HEK293T (cell line): ENCODE measurements around the gene FRMD5.

Experiments
- CTCF ChIA-PET: fragments of 350-600 bp; formaldehyde crosslinking; extraction: SDS; loops from one replicate; lab custom pipeline; 2021; ENCODE audit warnings: antibody characterized with exemption, inconsistent platforms; lab: Yijun Ruan, JAX
- POLR2A ChIA-PET: fragments of 350-600 bp; formaldehyde crosslinking; extraction: SDS; loops from one replicate; lab custom pipeline; 2020; ENCODE audit warnings: antibody characterized with exemption, inconsistent platforms; lab: Yijun Ruan, JAX
- DNase-seq: peaks from one replicate; pipeline ENCODE4 v3.0.0; 2012; ENCODE audit warnings: mixed read lengths; ENCODE audit errors: extremely low spot score
- ARNT ChIP-seq: fragments of 450-650 bp; IDR thresholded peaks from 2 replicates; pipeline ENCODE4 v1.6.1; 2017; ENCODE audit warnings: mild to moderate bottlenecking
- BHLHE40 ChIP-seq: fragments of 450-650 bp; IDR thresholded peaks from 2 replicates; pipeline ENCODE4 v1.6.1; 2016; ENCODE audit warnings: mild to moderate bottlenecking, moderate library complexity, borderline replicate concordance
- CTBP1 ChIP-seq: fragments of 450-650 bp; IDR thresholded peaks from 2 replicates; pipeline ENCODE4 v1.6.1; 2016; ENCODE audit warnings: borderline replicate concordance
- ELF4 ChIP-seq: fragments of 450-650 bp; IDR thresholded peaks from 2 replicates; pipeline ENCODE4 v1.6.1; 2017; ENCODE audit warnings: antibody characterized with exemption
- FOXA1 ChIP-seq: fragments of 450-650 bp; IDR thresholded peaks from 2 replicates; pipeline ENCODE4 v1.6.1; 2016; ENCODE audit warnings: mild to moderate bottlenecking
- FOXK2 ChIP-seq: fragments of 450-650 bp; IDR thresholded peaks from 2 replicates; pipeline ENCODE4 v1.6.1; 2016; ENCODE audit warnings: mild to moderate bottlenecking
- FOXM1 ChIP-seq: fragments of 450-650 bp; IDR thresholded peaks from 2 replicates; pipeline ENCODE4 v1.6.1; 2017; ENCODE audit warnings: mild to moderate bottlenecking, borderline replicate concordance
- HDGF ChIP-seq: fragments of 450-650 bp; IDR thresholded peaks from 2 replicates; pipeline ENCODE4 v1.6.1; 2017; ENCODE audit warnings: antibody characterized with exemption, borderline replicate concordance
- L3MBTL2 ChIP-seq: fragments of 450-650 bp; conservative IDR thresholded peaks from 2 replicates; pipeline ENCODE4 v1.6.1; 2016; ENCODE audit warnings: mild to moderate bottlenecking
- LEF1 ChIP-seq: fragments of 450-650 bp; IDR thresholded peaks from 2 replicates; pipeline ENCODE4 v1.6.1; 2017; ENCODE audit warnings: mild to moderate bottlenecking, borderline replicate concordance
- NFRKB ChIP-seq: fragments of 450-650 bp; IDR thresholded peaks from 2 replicates; pipeline ENCODE4 v1.6.1; 2016; ENCODE audit warnings: mild to moderate bottlenecking, moderate library complexity
- SP1 ChIP-seq: fragments of 450-650 bp; IDR thresholded peaks from 2 replicates; pipeline ENCODE4 v1.6.1; 2017
- SUZ12 ChIP-seq: fragments of 450-650 bp; IDR thresholded peaks from 2 replicates; pipeline ENCODE4 v1.6.1; 2016; ENCODE audit warnings: mild to moderate bottlenecking
- TARDBP ChIP-seq: fragments of 450-650 bp; IDR thresholded peaks from 2 replicates; pipeline ENCODE4 v1.6.1; 2016
- ZNF384 ChIP-seq: fragments of 450-650 bp; IDR thresholded peaks from 2 replicates; pipeline ENCODE4 v1.6.1; 2016
- TF ChIP-seq, protein P1 (sequence below): fragments of 450-650 bp; IDR thresholded peaks from 2 replicates; pipeline ENCODE4 v1.6.1; 2016

The FRMD5 gene

DNA sequence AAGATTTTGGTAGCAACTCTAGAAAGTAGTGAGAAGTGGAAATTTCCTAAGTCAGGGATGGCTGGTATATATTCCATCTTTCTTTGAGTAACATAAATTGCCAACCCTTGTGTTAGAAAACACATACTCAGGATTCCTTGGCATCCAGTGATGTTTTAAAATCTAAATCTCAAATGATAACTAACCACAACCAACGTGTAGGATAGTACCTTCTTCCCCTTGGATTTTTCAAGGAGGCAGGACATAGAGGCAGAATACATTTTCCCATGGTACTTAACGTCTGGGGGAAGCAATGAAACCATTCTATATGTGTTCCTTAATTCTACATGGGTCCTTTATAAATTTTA lies 274.8 kb downstream of the FRMD5 start:
- ChIA-PET POLR2A (interaction anchor here (1.0 kb wide), 1 partner anchor 9 kb away, joined by 3 read pairs; no protein-coding TSS in a partner anchor), CTCF (no interaction called here)
- no peak for TF ChIP-seq CTBP1
- TF ChIP-seq L3MBTL2 = no peak
- no peak for TF ChIP-seq SP1
- no peak for TF ChIP-seq ARNT
- TF ChIP-seq, protein P1, sequence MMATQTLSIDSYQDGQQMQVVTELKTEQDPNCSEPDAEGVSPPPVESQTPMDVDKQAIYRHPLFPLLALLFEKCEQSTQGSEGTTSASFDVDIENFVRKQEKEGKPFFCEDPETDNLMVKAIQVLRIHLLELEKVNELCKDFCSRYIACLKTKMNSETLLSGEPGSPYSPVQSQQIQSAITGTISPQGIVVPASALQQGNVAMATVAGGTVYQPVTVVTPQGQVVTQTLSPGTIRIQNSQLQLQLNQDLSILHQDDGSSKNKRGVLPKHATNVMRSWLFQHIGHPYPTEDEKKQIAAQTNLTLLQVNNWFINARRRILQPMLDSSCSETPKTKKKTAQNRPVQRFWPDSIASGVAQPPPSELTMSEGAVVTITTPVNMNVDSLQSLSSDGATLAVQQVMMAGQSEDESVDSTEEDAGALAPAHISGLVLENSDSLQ = no peak
- TF ChIP-seq ELF4 = no peak
- no peak for TF ChIP-seq FOXM1
- TF ChIP-seq LEF1 = no peak
- no peak for TF ChIP-seq ZNF384
- no peak for TF ChIP-seq BHLHE40
- DNase-seq = no peak

- CTCF ChIA-PET = no interaction called here
Observed at GRCh38 chr15:43919540-43920253, 275.4 kb downstream of the FRMD5 start.

DNA sequence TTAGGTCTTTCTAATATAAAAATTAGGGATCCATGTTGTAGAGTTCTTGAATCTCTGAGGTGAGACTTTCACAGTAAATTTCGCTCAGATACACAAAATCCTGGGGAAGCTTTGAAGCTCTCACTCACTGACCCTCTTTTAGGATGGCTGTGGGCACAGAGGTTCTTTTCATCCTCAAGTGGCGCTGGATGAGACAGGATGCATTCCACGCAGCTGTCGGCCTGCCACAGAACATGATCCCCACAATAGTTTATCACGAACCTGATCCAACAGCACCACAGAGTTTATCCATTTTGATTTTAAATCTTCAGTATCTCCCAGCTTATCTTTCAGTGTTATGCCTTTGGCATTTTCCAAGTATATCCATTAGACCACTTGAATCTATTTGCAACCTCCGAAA lies 276.4 kb downstream of the FRMD5 start:
- no peak for DNase-seq
- CTCF ChIA-PET = interaction anchor here (0.6 kb wide), 1 partner anchor 384 kb away, joined by 3 read pairs; no protein-coding TSS in a partner anchor
- POLR2A ChIA-PET = no interaction called here
- TF ChIP-seq FOXK2 = no peak
- no peak for TF ChIP-seq LEF1
- TF ChIP-seq SP1 = no peak
- TF ChIP-seq HDGF = no peak
- TF ChIP-seq L3MBTL2 = no peak
- no peak for TF ChIP-seq FOXM1
- no peak for TF ChIP-seq SUZ12
- no peak for TF ChIP-seq CTBP1
- TF ChIP-seq FOXA1 = no peak
- no peak for TF ChIP-seq NFRKB
- TF ChIP-seq ELF4 = no peak
- TF ChIP-seq ZNF384 = no peak
- TF ChIP-seq, protein P1 = no peak
- TF ChIP-seq TARDBP = no peak
- no peak for TF ChIP-seq BHLHE40
- no peak for TF ChIP-seq ARNT

More at GRCh38 chr15:43919540-43920253, 275.4 kb downstream of the FRMD5 start:
- POLR2A ChIA-PET = interaction anchor here (1.0 kb wide), 1 partner anchor 9 kb away, joined by 3 read pairs; no protein-coding TSS in a partner anchor
- no peak for TF ChIP-seq TARDBP
- TF ChIP-seq LEF1 = no peak
- TF ChIP-seq NFRKB = no peak
- TF ChIP-seq HDGF = no peak
- TF ChIP-seq L3MBTL2 = no peak
- no peak for TF ChIP-seq SUZ12
- TF ChIP-seq FOXA1 = no peak
- TF ChIP-seq ARNT = no peak
- no peak for TF ChIP-seq ELF4
- TF ChIP-seq, protein P1 = no peak
- TF ChIP-seq FOXM1 = no peak
- TF ChIP-seq CTBP1 = no peak
- no peak for TF ChIP-seq SP1
- no peak for TF ChIP-seq BHLHE40
- no peak for TF ChIP-seq FOXK2
- no peak for DNase-seq

GRCh38 chr15:43916326-43916660 lies 278.8 kb downstream of the FRMD5 start:
- TF ChIP-seq FOXK2 (no peak), SP1 (no peak), NFRKB (no peak), SUZ12 (no peak), ELF4 (no peak), HDGF (no peak), TARDBP (no peak), ARNT (no peak), FOXM1 (no peak), ZNF384 (no peak), CTBP1 (no peak), BHLHE40 (no peak), LEF1 (no peak), L3MBTL2 (no peak), FOXA1 (no peak)
- TF ChIP-seq, protein P1 = no peak
- no peak for DNase-seq
- CTCF ChIA-PET = interaction anchor here (0.6 kb wide), 1 partner anchor 631 kb away, joined by 5 read pairs; no protein-coding TSS in a partner anchor
- POLR2A ChIA-PET = no interaction called here

DNA sequence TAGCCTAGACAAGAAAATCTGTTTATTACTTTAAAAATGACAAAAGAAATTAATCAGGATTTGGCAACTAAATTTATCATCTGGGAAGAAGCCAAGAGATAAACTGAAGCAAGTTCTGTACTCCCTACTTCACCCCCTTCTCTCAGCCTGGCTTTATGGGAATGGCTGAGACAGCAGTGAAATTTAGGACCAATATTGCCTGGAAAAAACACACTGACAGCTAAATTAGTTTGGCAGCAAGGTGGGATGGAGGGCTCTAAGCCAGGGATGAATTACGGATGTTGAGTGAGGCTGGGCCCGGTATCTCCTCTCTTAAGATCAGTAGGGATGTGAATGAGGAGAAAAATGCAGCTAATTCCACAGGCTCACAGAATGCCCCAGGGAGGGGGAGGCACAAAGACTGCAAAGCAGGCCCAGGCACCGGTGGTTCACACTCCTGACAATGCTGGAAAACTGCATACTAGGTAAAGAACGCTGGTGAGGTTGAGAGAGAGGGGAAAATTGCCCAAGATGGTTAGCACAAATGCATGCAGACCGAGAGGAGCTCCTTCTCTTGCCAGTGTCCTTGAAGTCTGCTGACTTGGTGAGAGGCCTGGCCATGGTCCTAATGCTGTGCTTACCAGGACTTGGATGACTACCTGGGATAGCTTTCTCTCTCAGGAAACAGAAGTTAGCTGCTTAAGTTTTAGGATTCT lies 279.3 kb downstream of the FRMD5 start:
- ChIA-PET POLR2A (no interaction called here), CTCF (interaction anchor here (0.6 kb wide), 1 partner anchor 632 kb away, joined by 5 read pairs; no protein-coding TSS in a partner anchor)
- no peak for TF ChIP-seq CTBP1
- no peak for TF ChIP-seq ELF4
- DNase-seq = no peak
